Activated B cell treated with CpG ODN at 0.5 μM for 24 hours (primary cell): Measurements from ENCODE around the gene TMUB1. TPM values are rescaled to one million over a fixed set of nuclear protein-coding genes. Genes with fewer than 3 reads are reported as not detected.
"Not testable (repeated sequence)": the region's sequence is repeated elsewhere in the genome, so short reads cannot be mapped to it uniquely, and the experiment has no call there.

ENCODE experiments used
- ATAC-seq: fragments of 200-7000 bp; cut with Tn5 transposase; one replicate; pipeline ENCODE4 v1.10.0; 2021; ENCODE audit warnings: low read depth, mild to moderate bottlenecking, moderate library complexity
- CTCF ChIA-PET: fragments of 350-600 bp; sonication (Branson Sonifier 250); formaldehyde crosslinking; loops from one replicate; lab custom pipeline; 2021; ENCODE audit warnings: antibody characterized with exemption; lab: Charles Lee
- POLR2A ChIA-PET: fragments of 350-600 bp; sonication (Branson Sonifier 250); formaldehyde crosslinking; loops from one replicate; lab custom pipeline; 2021; ENCODE audit warnings: antibody characterized with exemption; lab: Charles Lee
- DNase-seq: peaks from one replicate; pipeline ENCODE4 v3.0.0; 2022
- H3K27ac Mint-ChIP-seq: one replicate; pipeline ENCODE4 v1.8.0; 2020; ENCODE audit warnings: mixed read lengths
- H3K27me3 Mint-ChIP-seq: one replicate; pipeline ENCODE4 v1.8.0; 2021; ENCODE audit warnings: mixed read lengths
- H3K36me3 Mint-ChIP-seq: one replicate; pipeline ENCODE4 v1.8.0; 2021; ENCODE audit warnings: low read depth, mixed read lengths
- H3K4me1 Mint-ChIP-seq: one replicate; pipeline ENCODE4 v1.8.0; 2021; ENCODE audit warnings: mixed read lengths
- H3K4me3 Mint-ChIP-seq: one replicate; pipeline ENCODE4 v1.8.0; 2020; ENCODE audit warnings: mild to moderate bottlenecking, mixed read lengths
- H3K9me3 Mint-ChIP-seq: one replicate; pipeline ENCODE4 v1.8.0; 2020; ENCODE audit warnings: mixed read lengths
- CTCF ChIP-seq: fragments of 200-600 bp; IDR thresholded peaks from one replicate; pipeline ENCODE4 v1.8.0; 2022; ENCODE audit warnings: antibody characterized with exemption, mild to moderate bottlenecking
- intact Hi-C: fragments of 100-400 bp; cut with micrococcal nuclease; formaldehyde crosslinking; loops from one replicate; pipeline ENCODE4 v1.15.1; 2024
- total RNA-seq: library from RNA; stranded (reverse); gene quantifications from 2 replicates; pipeline ENCODE4 v1.2.3, GENCODE V29; 2022

TMUB1 gene
- total RNA-seq, 1 donor from 2014 or later, result 40.5 TPM

GRCh38 chr7:151046603-151047573 lies 36.4 kb downstream of the TMUB1 start:
- Mint-ChIP-seq H3K36me3 (peaks cover 15% of the 10 kb centered on the region), H3K27me3 (peaks cover 4% of the 10 kb centered on the region), H3K9me3 (no peaks in the 10 kb centered on the region), H3K4me1 (no peaks in the 10 kb centered on the region), H3K4me3 (no peak overlapping the region), H3K27ac (no peak overlapping the region)
- DNase-seq (no peak), ATAC-seq (no peak)
- ChIA-PET CTCF (no interaction called here), POLR2A (no interaction called here)
- intact Hi-C loops, result no loop called here
- no peak for TF ChIP-seq CTCF

- ATAC-seq (no peak), DNase-seq (no peak)
- Mint-ChIP-seq H3K4me1 (no peaks in the 10 kb centered on the region), H3K27ac (no peak overlapping the region), H3K27me3 (peaks cover 4% of the 10 kb centered on the region), H3K36me3 (peaks cover 15% of the 10 kb centered on the region), H3K4me3 (no peak overlapping the region), H3K9me3 (no peaks in the 10 kb centered on the region)
- CTCF ChIA-PET, result no interaction called here
- TF ChIP-seq CTCF, result no peak
- POLR2A ChIA-PET, result no interaction called here
- intact Hi-C loops, result no loop called here
Measured at GRCh38 chr7:151045967-151046366, 37.3 kb downstream of the TMUB1 start.

GRCh38 chr7:151045262-151045661 lies 38.0 kb downstream of the TMUB1 start:
- ATAC-seq, result no peak
- H3K4me3 Mint-ChIP-seq, result no peak overlapping the region
- no peaks in the 10 kb centered on the region for H3K4me1 Mint-ChIP-seq
- intact Hi-C loops, result no loop called here
- ChIA-PET CTCF (no interaction called here), POLR2A (no interaction called here)
- H3K27ac Mint-ChIP-seq, result no peak overlapping the region
- TF ChIP-seq CTCF, result no peak
- DNase-seq, result no peak
- H3K9me3 Mint-ChIP-seq, result no peaks in the 10 kb centered on the region
- H3K36me3 Mint-ChIP-seq, result peaks cover 15% of the 10 kb centered on the region
- H3K27me3 Mint-ChIP-seq, result peaks cover under 1% of the 10 kb centered on the region

- peaks cover 15% of the 10 kb centered on the region for H3K36me3 Mint-ChIP-seq
- POLR2A ChIA-PET, result no interaction called here
- H3K4me3 Mint-ChIP-seq, result no peak overlapping the region
- H3K27ac Mint-ChIP-seq, result no peak overlapping the region
- ATAC-seq (no peak), DNase-seq (no peak)
- intact Hi-C loops, result no loop called here
- H3K9me3 Mint-ChIP-seq, result no peaks in the 10 kb centered on the region
- no peaks in the 10 kb centered on the region for H3K27me3 Mint-ChIP-seq
- CTCF ChIA-PET, result no interaction called here
- TF ChIP-seq CTCF, result no peak
- H3K4me1 Mint-ChIP-seq, result peaks cover 6% of the 10 kb centered on the region
Measured at GRCh38 chr7:151043959-151044358, 39.3 kb downstream of the TMUB1 start.

GRCh38 chr7:151043449-151043848 lies 39.8 kb downstream of the TMUB1 start:
- intact Hi-C loops, ATAC-seq, DNase-seq, H3K27ac Mint-ChIP-seq, CTCF ChIA-PET, H3K4me3 Mint-ChIP-seq, H3K9me3 Mint-ChIP-seq, H3K4me1 Mint-ChIP-seq, H3K27me3 Mint-ChIP-seq, POLR2A ChIA-PET: not testable (repeated sequence)
- H3K36me3 Mint-ChIP-seq, result peaks cover 15% of the 10 kb centered on the region
